Activated B cell treated with CpG ODN at 0.5 μM for 24 hours (primary cell): Measurements from ENCODE around the gene SCARF2. TPM values are rescaled to one million over a fixed set of nuclear protein-coding genes. Genes with fewer than 3 reads are reported as not detected.

ENCODE experiments used
- ATAC-seq: fragments of 200-7000 bp; cut with Tn5 transposase; one replicate; pipeline ENCODE4 v1.10.0; 2021; ENCODE audit warnings: low read depth, mild to moderate bottlenecking, moderate library complexity
- CTCF ChIA-PET: fragments of 350-600 bp; sonication (Branson Sonifier 250); formaldehyde crosslinking; loops from one replicate; lab custom pipeline; 2021; ENCODE audit warnings: antibody characterized with exemption; lab: Charles Lee
- POLR2A ChIA-PET: fragments of 350-600 bp; sonication (Branson Sonifier 250); formaldehyde crosslinking; loops from one replicate; lab custom pipeline; 2021; ENCODE audit warnings: antibody characterized with exemption; lab: Charles Lee
- DNase-seq: peaks from one replicate; pipeline ENCODE4 v3.0.0; 2022
- H3K27ac Mint-ChIP-seq: one replicate; pipeline ENCODE4 v1.8.0; 2020; ENCODE audit warnings: mixed read lengths
- H3K27me3 Mint-ChIP-seq: one replicate; pipeline ENCODE4 v1.8.0; 2021; ENCODE audit warnings: mixed read lengths
- H3K36me3 Mint-ChIP-seq: one replicate; pipeline ENCODE4 v1.8.0; 2021; ENCODE audit warnings: low read depth, mixed read lengths
- H3K4me1 Mint-ChIP-seq: one replicate; pipeline ENCODE4 v1.8.0; 2021; ENCODE audit warnings: mixed read lengths
- H3K4me3 Mint-ChIP-seq: one replicate; pipeline ENCODE4 v1.8.0; 2020; ENCODE audit warnings: mild to moderate bottlenecking, mixed read lengths
- H3K9me3 Mint-ChIP-seq: one replicate; pipeline ENCODE4 v1.8.0; 2020; ENCODE audit warnings: mixed read lengths
- CTCF ChIP-seq: fragments of 200-600 bp; IDR thresholded peaks from one replicate; pipeline ENCODE4 v1.8.0; 2022; ENCODE audit warnings: antibody characterized with exemption, mild to moderate bottlenecking
- intact Hi-C: fragments of 100-400 bp; cut with micrococcal nuclease; formaldehyde crosslinking; loops from one replicate; pipeline ENCODE4 v1.15.1; 2024
- total RNA-seq: library from RNA; stranded (reverse); gene quantifications from 2 replicates; pipeline ENCODE4 v1.2.3, GENCODE V29; 2022

The SCARF2 gene
- total RNA-seq, 1 donor from 2014 or later = 0.18 TPM

DNA sequence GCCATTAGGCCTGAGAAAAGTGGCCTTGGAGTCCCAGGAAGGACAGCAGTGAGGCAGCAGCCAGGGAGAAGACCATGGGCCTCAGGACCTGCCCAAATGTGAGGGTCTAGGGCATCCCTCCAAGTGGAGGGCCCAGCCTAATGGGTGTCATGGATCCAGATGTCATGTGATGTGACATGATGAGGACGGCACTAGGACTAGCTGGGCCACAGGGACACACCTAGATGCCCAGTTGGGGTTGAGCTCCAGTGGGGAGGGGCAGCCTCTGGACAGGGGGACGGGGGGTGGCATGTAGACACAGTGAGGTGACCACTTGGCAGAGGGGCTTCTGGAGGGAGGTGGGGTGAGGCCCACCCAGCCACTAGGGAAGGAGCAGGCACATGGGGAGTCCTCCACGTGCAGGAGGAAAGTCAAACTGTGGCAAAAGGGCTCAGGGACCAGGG, 5.4 kb downstream of the SCARF2 start:
- Mint-ChIP-seq H3K4me1 (peaks cover 38% of the 10 kb centered on the region), H3K9me3 (no peaks in the 10 kb centered on the region), H3K27me3 (peaks cover 46% of the 10 kb centered on the region), H3K36me3 (no peaks in the 10 kb centered on the region), H3K27ac (no peak overlapping the region), H3K4me3 (peak overlapping the region; percentile 64)
- no peak for ATAC-seq
- DNase-seq = no peak
- intact Hi-C loops = no loop called here
- POLR2A ChIA-PET = no interaction called here
- CTCF ChIA-PET = interaction anchor here (0.7 kb wide), 1 partner anchor 31 kb away, joined by 3 read pairs; no protein-coding TSS in a partner anchor
- TF ChIP-seq CTCF = no peak

- Mint-ChIP-seq H3K9me3 (no peaks in the 10 kb centered on the region), H3K27me3 (peaks cover 45% of the 10 kb centered on the region), H3K4me1 (peaks cover 32% of the 10 kb centered on the region), H3K36me3 (no peaks in the 10 kb centered on the region), H3K4me3 (peak overlapping the region; percentile 64), H3K27ac (no peak overlapping the region)
- TF ChIP-seq CTCF = no peak
- POLR2A ChIA-PET = no interaction called here
- CTCF ChIA-PET = interaction anchor here (1.0 kb wide), 1 partner anchor 14 kb away, joined by 3 read pairs; no protein-coding TSS in a partner anchor
- intact Hi-C loops = no loop called here
- ATAC-seq = no peak
- no peak for DNase-seq
Observed at GRCh38 chr22:20431511-20432192, 6.0 kb downstream of the SCARF2 start.

DNA sequence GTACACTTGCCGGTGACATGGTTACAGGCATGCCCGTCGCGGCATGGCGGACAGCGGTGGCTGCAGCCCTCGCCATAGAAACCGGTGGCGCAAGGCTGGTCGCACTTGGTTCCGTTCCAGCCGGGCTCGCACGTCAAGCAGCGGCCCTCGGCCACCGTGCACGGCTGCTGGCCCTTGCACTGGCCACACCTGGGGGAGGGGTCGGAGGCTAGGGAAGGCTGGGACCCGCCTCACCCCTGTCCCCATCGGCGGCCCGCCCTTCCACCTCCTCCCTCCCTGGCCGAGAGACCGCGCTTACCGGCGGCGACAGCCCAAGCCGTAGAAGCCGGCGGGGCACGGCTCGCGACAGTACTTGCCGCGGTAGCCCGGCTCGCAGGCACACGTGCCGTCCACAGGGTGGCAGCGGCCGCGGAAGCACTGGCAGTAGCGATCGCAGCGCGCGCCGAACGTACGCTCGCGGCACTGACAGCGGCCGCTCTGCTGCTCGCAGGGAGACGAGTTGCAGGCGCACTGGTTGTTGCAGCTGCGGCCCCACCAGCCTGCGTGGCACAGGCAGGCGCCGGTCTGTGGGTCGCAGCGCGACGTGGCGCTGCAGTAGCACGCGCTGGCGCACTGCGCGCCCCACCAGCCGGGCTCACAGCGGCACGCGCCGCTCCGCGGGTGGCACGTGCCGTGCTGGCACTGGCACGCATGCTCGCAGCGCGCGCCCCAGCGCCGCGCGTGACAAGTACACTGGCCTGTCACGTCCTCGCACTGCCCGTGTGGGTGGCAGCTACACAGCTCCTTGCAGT, 6.7 kb downstream of the SCARF2 start:
- Mint-ChIP-seq H3K27ac (no peak overlapping the region), H3K4me3 (peak overlapping the region; percentile 67), H3K4me1 (peaks cover 30% of the 10 kb centered on the region), H3K27me3 (peaks cover 45% of the 10 kb centered on the region), H3K36me3 (no peaks in the 10 kb centered on the region), H3K9me3 (no peaks in the 10 kb centered on the region)
- ChIA-PET CTCF (interaction anchor here (1.0 to 1.8 kb wide), 2 partner anchors 13 kb away, joined by 3 to 6 read pairs; no protein-coding TSS in a partner anchor), POLR2A (no interaction called here)
- no peak for TF ChIP-seq CTCF
- intact Hi-C loops = no loop called here
- ATAC-seq (peak; percentile 66), DNase-seq (peak; percentile 56)

DNA sequence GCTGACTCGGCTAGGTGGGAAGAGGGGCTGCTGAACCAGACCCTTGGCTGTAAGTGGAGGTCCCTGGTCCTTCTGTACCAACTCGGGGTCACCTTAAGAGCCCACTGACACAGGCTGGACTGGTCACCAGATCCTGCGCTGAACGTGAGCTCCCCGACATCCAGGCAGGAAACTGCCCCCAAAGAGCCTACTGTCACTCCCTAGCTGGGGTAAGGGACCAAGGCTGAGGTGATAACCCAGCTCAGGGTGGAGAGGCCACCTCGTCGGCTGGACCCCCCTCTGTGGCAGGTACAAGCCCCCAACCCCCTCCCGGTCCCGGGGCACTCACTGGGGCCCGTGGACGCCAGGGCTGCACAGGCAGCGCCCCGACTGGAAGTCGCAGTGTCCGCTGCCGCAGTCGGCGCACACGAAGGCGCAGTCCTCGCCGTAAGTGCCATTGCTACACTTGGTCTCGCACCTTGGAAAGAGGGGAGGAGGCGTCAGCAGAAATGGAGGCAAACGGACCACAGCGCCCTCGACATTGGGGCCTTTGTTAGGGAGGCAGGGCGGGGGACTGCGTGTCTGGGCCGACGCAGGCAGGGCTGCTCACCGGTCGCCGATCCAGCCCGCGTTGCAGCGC, 7.4 kb downstream of the SCARF2 start:
- no peaks in the 10 kb centered on the region for H3K9me3 Mint-ChIP-seq
- H3K4me1 Mint-ChIP-seq = peaks cover 26% of the 10 kb centered on the region
- no peak overlapping the region for H3K27ac Mint-ChIP-seq
- H3K4me3 Mint-ChIP-seq = peak overlapping the region; percentile 67
- intact Hi-C loops = no loop called here
- DNase-seq (no peak), ATAC-seq (no peak)
- TF ChIP-seq CTCF = no peak
- H3K36me3 Mint-ChIP-seq = no peaks in the 10 kb centered on the region
- POLR2A ChIA-PET = no interaction called here
- CTCF ChIA-PET = interaction anchor here (1.8 kb wide), 1 partner anchor 12 kb away, joined by 6 read pairs; no protein-coding TSS in a partner anchor
- peaks cover 38% of the 10 kb centered on the region for H3K27me3 Mint-ChIP-seq
